Measurements from ENCODE around the gene BMPR2.
"Not testable (repeated sequence)": the region's sequence is repeated elsewhere in the genome, so short reads cannot be mapped to it uniquely, and the experiment has no call there.

BMPR2 gene

GRCh38 chr2:202519453-202519852 lies 143.3 kb downstream of the BMPR2 start:
- FAIRE-seq (no peak), DNase-seq (ENCODE audit: low spot score) (no peak)

- DNase-seq (ENCODE audit: low spot score) (no peak), FAIRE-seq (no peak)
These were observed 145.3 kb downstream of the BMPR2 start for GRCh38 chr2:202521470-202521869.

GRCh38 chr2:202529389-202529788 lies 153.3 kb downstream of the BMPR2 start:
- FAIRE-seq (peak; percentile 74), DNase-seq (ENCODE audit: low spot score) (peak; percentile 28)

- FAIRE-seq: no peak
- no peak for DNase-seq (ENCODE audit: low spot score)
These were observed 153.9 kb downstream of the BMPR2 start for GRCh38 chr2:202530038-202530437.

GRCh38 chr2:202535290-202535689 lies 159.2 kb downstream of the BMPR2 start:
- DNase-seq (ENCODE audit: low spot score); FAIRE-seq: not testable (repeated sequence)

GRCh38 chr2:202541137-202541536 lies 165.0 kb downstream of the BMPR2 start:
- FAIRE-seq (no peak), DNase-seq (ENCODE audit: low spot score) (no peak)

GRCh38 chr2:202542142-202542541 lies 166.0 kb downstream of the BMPR2 start:
- FAIRE-seq (no peak), DNase-seq (ENCODE audit: low spot score) (no peak)

GRCh38 chr2:202545523-202545922 lies 169.4 kb downstream of the BMPR2 start:
- no peak for DNase-seq (ENCODE audit: low spot score)

GRCh38 chr2:202545931-202546330 lies 169.8 kb downstream of the BMPR2 start:
- FAIRE-seq: no peak

More at GRCh38 chr2:202545523-202545922, 169.4 kb downstream of the BMPR2 start:
- no peak for FAIRE-seq

GRCh38 chr2:202546499-202547141 lies 170.5 kb downstream of the BMPR2 start:
- not testable (repeated sequence) for DNase-seq (ENCODE audit: low spot score)

More at GRCh38 chr2:202545931-202546330, 169.8 kb downstream of the BMPR2 start:
- no peak for DNase-seq (ENCODE audit: low spot score)

GRCh38 chr2:202548240-202548639 lies 172.1 kb downstream of the BMPR2 start:
- FAIRE-seq (no peak), DNase-seq (ENCODE audit: low spot score) (no peak)

More at GRCh38 chr2:202546499-202547141, 170.5 kb downstream of the BMPR2 start:
- not testable (repeated sequence) for FAIRE-seq

- DNase-seq (ENCODE audit: low spot score); FAIRE-seq: not testable (repeated sequence)
These were observed 174.9 kb downstream of the BMPR2 start for GRCh38 chr2:202551000-202551399.

- no peak for DNase-seq (ENCODE audit: low spot score)
- no peak for FAIRE-seq
These were observed 179.2 kb downstream of the BMPR2 start for GRCh38 chr2:202555356-202555755.

- FAIRE-seq: no peak
- no peak for DNase-seq (ENCODE audit: low spot score)
These were observed 184.1 kb downstream of the BMPR2 start for GRCh38 chr2:202560200-202560599.

- no peak for FAIRE-seq
- no peak for DNase-seq (ENCODE audit: low spot score)
These were observed 188.1 kb downstream of the BMPR2 start for GRCh38 chr2:202564226-202564625.

GRCh38 chr2:202566286-202566685 lies 190.2 kb downstream of the BMPR2 start:
- FAIRE-seq (no peak), DNase-seq (ENCODE audit: low spot score) (no peak)

- no peak for DNase-seq (ENCODE audit: low spot score)
- no peak for FAIRE-seq
These were observed 198.4 kb downstream of the BMPR2 start for GRCh38 chr2:202574541-202574940.

- FAIRE-seq; DNase-seq (ENCODE audit: low spot score): not testable (repeated sequence)
These were observed 199.1 kb downstream of the BMPR2 start for GRCh38 chr2:202575194-202575593.

GRCh38 chr2:202577250-202578183 lies 201.4 kb downstream of the BMPR2 start:
- DNase-seq (ENCODE audit: low spot score): no peak
- FAIRE-seq: no peak

GRCh38 chr2:202582846-202583245 lies 206.7 kb downstream of the BMPR2 start:
- not testable (repeated sequence) for FAIRE-seq

GRCh38 chr2:202583709-202584219 lies 207.6 kb downstream of the BMPR2 start:
- FAIRE-seq: no peak
- no peak for DNase-seq (ENCODE audit: low spot score)

More at GRCh38 chr2:202582846-202583245, 206.7 kb downstream of the BMPR2 start:
- DNase-seq (ENCODE audit: low spot score): not testable (repeated sequence)

All from RCC 7860 (cell line).